Measurements from ENCODE around the gene KRT80. TPM values are rescaled to one million over a fixed set of nuclear protein-coding genes. Genes with fewer than 3 reads are reported as not detected.
A peak's percentile ranks its signal among the peaks of the same experiment; 100 is the strongest.

The KRT80 gene
- polyA plus RNA-seq, 1 donor (not counting 4 experiments of a cell fraction or from before 2014, with no cell fraction given): 4.1 TPM

GRCh38 chr12:52149651-52150241, 42.1 kb downstream of the KRT80 start:
- H4K20me1 ChIP-seq (ENCODE audit: control insufficient read depth, extremely low read depth, insufficient read depth, low read length): no peaks in the 10 kb centered on the region
- peak overlapping the region; percentile 100 for H3K27ac ChIP-seq (ENCODE audit: control insufficient read depth, insufficient read depth, low read length)
- no peaks in the 10 kb centered on the region for H3K9me3 ChIP-seq (ENCODE audit: control insufficient read depth, low read depth, low read length)
- no peak overlapping the region for H2AFZ ChIP-seq (ENCODE audit: control insufficient read depth, low read length)
- H3K4me3 ChIP-seq (ENCODE audit: control insufficient read depth in 2 of 3, extremely low read depth in 1 of 3, insufficient read depth in 2 of 3, low read depth in 1 of 3, low read length in 3 of 3): no peak overlapping the region
- dilution Hi-C loops (cut with MboI; ENCODE audit: extremely low pct_ligation_motif_present, low sequenced_read_pairs): no loop called here
- no peak for TF ChIP-seq EZH2 (IDR thresholded peaks at IDR 0.05; ENCODE audit: low read length)
- TF ChIP-seq, protein P1, sequence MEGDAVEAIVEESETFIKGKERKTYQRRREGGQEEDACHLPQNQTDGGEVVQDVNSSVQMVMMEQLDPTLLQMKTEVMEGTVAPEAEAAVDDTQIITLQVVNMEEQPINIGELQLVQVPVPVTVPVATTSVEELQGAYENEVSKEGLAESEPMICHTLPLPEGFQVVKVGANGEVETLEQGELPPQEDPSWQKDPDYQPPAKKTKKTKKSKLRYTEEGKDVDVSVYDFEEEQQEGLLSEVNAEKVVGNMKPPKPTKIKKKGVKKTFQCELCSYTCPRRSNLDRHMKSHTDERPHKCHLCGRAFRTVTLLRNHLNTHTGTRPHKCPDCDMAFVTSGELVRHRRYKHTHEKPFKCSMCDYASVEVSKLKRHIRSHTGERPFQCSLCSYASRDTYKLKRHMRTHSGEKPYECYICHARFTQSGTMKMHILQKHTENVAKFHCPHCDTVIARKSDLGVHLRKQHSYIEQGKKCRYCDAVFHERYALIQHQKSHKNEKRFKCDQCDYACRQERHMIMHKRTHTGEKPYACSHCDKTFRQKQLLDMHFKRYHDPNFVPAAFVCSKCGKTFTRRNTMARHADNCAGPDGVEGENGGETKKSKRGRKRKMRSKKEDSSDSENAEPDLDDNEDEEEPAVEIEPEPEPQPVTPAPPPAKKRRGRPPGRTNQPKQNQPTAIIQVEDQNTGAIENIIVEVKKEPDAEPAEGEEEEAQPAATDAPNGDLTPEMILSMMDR (optimal IDR thresholded peaks at IDR 0.05 in 1 of 3, IDR thresholded peaks at IDR 0.05 in 1 of 3, conservative IDR thresholded peaks at IDR 0.05 in 1 of 3; ENCODE audit: extremely low read depth in 1 of 3, insufficient read depth in 2 of 3, low read length in 3 of 3): no peak
- H3K79me2 ChIP-seq (ENCODE audit: control insufficient read depth, insufficient read depth, low read length): peaks cover 10% of the 10 kb centered on the region
- H3K4me2 ChIP-seq (ENCODE audit: control insufficient read depth, extremely low read depth, insufficient read depth, low read depth, low read length): no peak overlapping the region
- DNase-seq (ENCODE audit: low read depth, low spot score) (no peak), FAIRE-seq (peak; percentile 86)
- H3K4me1 ChIP-seq (ENCODE audit: control insufficient read depth, extremely low read depth, insufficient read depth, low read length): peaks cover 84% of the 10 kb centered on the region
- no peaks in the 10 kb centered on the region for H3K36me3 ChIP-seq (ENCODE audit: control insufficient read depth in 2 of 2, extremely low read depth in 1 of 2, insufficient read depth in 2 of 2, low read length in 2 of 2)
- no peaks in the 10 kb centered on the region for H3K9me1 ChIP-seq (ENCODE audit: control insufficient read depth, extremely low read depth, insufficient read depth, low read length)
- H3K9ac ChIP-seq (ENCODE audit: control insufficient read depth, extremely low read depth, insufficient read depth, low read length): peak overlapping the region; percentile 100
- H3K27me3 ChIP-seq (ENCODE audit: control insufficient read depth, extremely low read depth, insufficient read depth, low read length): no peaks in the 10 kb centered on the region

GRCh38 chr12:52149182-52149641, 42.6 kb downstream of the KRT80 start:
- Histone ChIP-seq H3K27ac (ENCODE audit: control insufficient read depth, insufficient read depth, low read length) (peak overlapping the region; percentile 100), H2AFZ (ENCODE audit: control insufficient read depth, low read length) (no peak overlapping the region), H3K36me3 (ENCODE audit: control insufficient read depth in 2 of 2, extremely low read depth in 1 of 2, insufficient read depth in 2 of 2, low read length in 2 of 2) (no peaks in the 10 kb centered on the region), H3K27me3 (ENCODE audit: control insufficient read depth, extremely low read depth, insufficient read depth, low read length) (no peaks in the 10 kb centered on the region), H3K4me2 (ENCODE audit: control insufficient read depth, extremely low read depth, insufficient read depth, low read depth, low read length) (peak overlapping the region; percentile 20), H3K9me1 (ENCODE audit: control insufficient read depth, extremely low read depth, insufficient read depth, low read length) (no peaks in the 10 kb centered on the region), H3K79me2 (ENCODE audit: control insufficient read depth, insufficient read depth, low read length) (peaks cover 10% of the 10 kb centered on the region), H3K4me1 (ENCODE audit: control insufficient read depth, extremely low read depth, insufficient read depth, low read length) (peaks cover 90% of the 10 kb centered on the region), H4K20me1 (ENCODE audit: control insufficient read depth, extremely low read depth, insufficient read depth, low read length) (no peaks in the 10 kb centered on the region), H3K9me3 (ENCODE audit: control insufficient read depth, low read depth, low read length) (no peaks in the 10 kb centered on the region), H3K4me3 (ENCODE audit: control insufficient read depth in 2 of 3, extremely low read depth in 1 of 3, insufficient read depth in 2 of 3, low read depth in 1 of 3, low read length in 3 of 3) (no peak overlapping the region), H3K9ac (ENCODE audit: control insufficient read depth, extremely low read depth, insufficient read depth, low read length) (peak overlapping the region; percentile 100)
- FAIRE-seq (peak; percentile 63), DNase-seq (ENCODE audit: low read depth, low spot score) (no peak)
- TF ChIP-seq, protein P1 (optimal IDR thresholded peaks at IDR 0.05 in 1 of 3, IDR thresholded peaks at IDR 0.05 in 1 of 3, conservative IDR thresholded peaks at IDR 0.05 in 1 of 3; ENCODE audit: extremely low read depth in 1 of 3, insufficient read depth in 2 of 3, low read length in 3 of 3): no peak
- no peak for TF ChIP-seq EZH2 (IDR thresholded peaks at IDR 0.05; ENCODE audit: low read length)
- dilution Hi-C loops (cut with MboI; ENCODE audit: extremely low pct_ligation_motif_present, low sequenced_read_pairs): no loop called here
